Common myeloid progenitor, CD34-positive (primary cell): Measurements from ENCODE around the gene GCSH.
"Not testable (repeated sequence)": the region's sequence is repeated elsewhere in the genome, so short reads cannot be mapped to it uniquely, and the experiment has no call there.

Experiments used
- CTCF ChIA-PET: fragments of 350-600 bp; sonication (Branson Sonifier 250); formaldehyde crosslinking; loops from one replicate; lab custom pipeline; 2021; ENCODE audit warnings: antibody characterized with exemption; lab: Charles Lee
- POLR2A ChIA-PET: fragments of 350-600 bp; sonication (Branson Sonifier 250); formaldehyde crosslinking; loops from one replicate; lab custom pipeline; 2021; ENCODE audit warnings: antibody characterized with exemption; lab: Charles Lee
- DNase-seq, 3 donors: peaks; one replicate each; pipeline versions ENCODE4 v3.0.0 to v3.0.0-alpha.2; 2013
- H3K27ac ChIP-seq, 2 experiments: 1 replicate in 1 of 2; 2 replicates in 1 of 2; pipeline ENCODE4 v1.7.0; 2013; ENCODE audit warnings: inconsistent platforms in 2 of 2, low read length in 2 of 2, mild to moderate bottlenecking in 2 of 2, low read depth in 1 of 2, moderate library complexity in 1 of 2; ENCODE audit not compliant: severe bottlenecking in 2 of 2, insufficient read depth in 1 of 2, poor library complexity in 1 of 2
- H3K27me3 ChIP-seq, 5 experiments: replicated peaks in 2 of 5; 1 replicate in 3 of 5; 2 replicates in 2 of 5; pipeline versions ENCODE4 v1.6.1 to v1.7.0; 2013; ENCODE audit warnings: low read length in 4 of 5, mild to moderate bottlenecking in 2 of 5, moderate library complexity in 2 of 5, inconsistent platforms in 1 of 5; ENCODE audit not compliant: insufficient read depth in 5 of 5, control insufficient read depth in 4 of 5
- H3K36me3 ChIP-seq, 4 experiments: 1 replicate in 2 of 4; 2 replicates in 2 of 4; pipeline versions ENCODE4 v1.6.1 to v1.7.0; 2013; ENCODE audit warnings: low read length in 3 of 4, control low read depth in 1 of 4, mild to moderate bottlenecking in 1 of 4; ENCODE audit not compliant: control insufficient read depth in 4 of 4, insufficient read depth in 4 of 4
- H3K4me1 ChIP-seq, 4 experiments: 1 replicate in 3 of 4; 2 replicates in 1 of 4; pipeline versions ENCODE4 v1.6.1 to v1.7.1; 2013; ENCODE audit warnings: low read length in 3 of 4, mild to moderate bottlenecking in 3 of 4, control low read depth in 1 of 4, inconsistent platforms in 1 of 4, moderate library complexity in 1 of 4; ENCODE audit not compliant: control insufficient read depth in 4 of 4, insufficient read depth in 4 of 4; ENCODE audit errors: control extremely low read depth in 1 of 4
- H3K4me3 ChIP-seq, 7 experiments: 1 replicate in 4 of 7; 2 replicates in 3 of 7; pipeline versions ENCODE4 v1.5.1 to v1.7.0; 2013; ENCODE audit warnings: mild to moderate bottlenecking in 7 of 7, low read length in 6 of 7, moderate library complexity in 6 of 7, inconsistent platforms in 2 of 7, low read depth in 2 of 7, control low read depth in 1 of 7; ENCODE audit not compliant: insufficient read depth in 4 of 7, control insufficient read depth in 1 of 7; ENCODE audit errors: extremely low read depth in 1 of 7
- H3K9me3 ChIP-seq, 5 experiments: 1 replicate in 4 of 5; 2 replicates in 1 of 5; pipeline versions ENCODE4 v1.6.1 to v1.7.1; 2013; ENCODE audit warnings: low read length in 4 of 5, mild to moderate bottlenecking in 2 of 5, inconsistent platforms in 1 of 5, low read depth in 1 of 5, moderate library complexity in 1 of 5; ENCODE audit not compliant: control insufficient read depth in 4 of 5, insufficient read depth in 2 of 5; ENCODE audit errors: control extremely low read depth in 1 of 5
- WGBS: methylation state at CpG from one replicate; pipeline ENCODE4 v1.1.5; 2013; ENCODE audit not compliant: insufficient coverage; 5-methylcytosine and 5-hydroxymethylcytosine counted together

GCSH gene

DNA sequence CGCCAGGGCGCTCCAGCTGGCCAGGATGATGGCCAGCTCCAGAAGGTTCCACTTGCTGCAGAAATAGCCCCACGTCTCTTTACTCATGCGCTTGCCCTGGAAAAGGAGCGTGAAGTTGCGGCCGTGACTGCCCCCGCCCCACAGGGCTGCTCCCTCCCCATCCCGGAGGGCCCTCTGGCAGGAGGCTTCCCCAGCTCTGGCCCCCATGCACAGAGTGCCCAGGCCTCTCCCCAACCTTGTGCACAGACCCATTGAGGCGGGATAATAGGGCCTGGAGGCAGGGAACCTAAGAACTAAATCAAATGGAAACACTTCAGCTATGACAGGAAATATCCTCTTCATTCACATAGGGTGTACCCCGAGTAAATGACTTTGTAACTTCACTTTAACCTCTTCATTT lies 21.2 kb upstream of the GCSH start:
- no peak overlapping the region for H3K27ac ChIP-seq
- H3K27me3 ChIP-seq, result peaks cover 0 to 3% (median 2%) of the 10 kb centered on the region in 5 experiments
- no peaks in the 10 kb centered on the region for H3K36me3 ChIP-seq
- DNase-seq, result no peak
- no peaks in the 10 kb centered on the region for H3K9me3 ChIP-seq
- 68% methylated on average over 11 of the region's 11 CpGs for WGBS
- CTCF ChIA-PET, result no interaction called here
- POLR2A ChIA-PET, result no interaction called here
- no peaks in the 10 kb centered on the region for H3K4me1 ChIP-seq
- no peak overlapping the region for H3K4me3 ChIP-seq

DNA sequence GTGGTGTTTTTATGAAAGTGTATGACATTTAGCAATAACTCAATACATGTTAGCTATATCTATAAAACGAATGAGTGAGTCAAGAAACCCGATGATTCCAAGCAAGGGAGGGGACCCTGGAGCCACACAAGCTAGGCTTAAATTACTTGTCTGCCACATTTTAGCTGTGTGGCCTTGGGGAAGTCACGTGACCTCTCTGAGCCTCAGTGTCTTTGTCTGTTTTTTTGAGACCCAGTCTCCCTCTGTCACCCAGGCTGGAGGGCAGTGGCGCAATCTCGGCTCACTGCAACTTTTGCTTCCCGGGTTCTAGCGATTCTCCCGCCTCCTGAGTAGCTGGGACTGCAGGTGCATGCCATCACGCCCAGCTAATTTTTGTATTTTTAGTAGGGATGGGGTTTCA lies 20.1 kb upstream of the GCSH start:
- H3K27me3 ChIP-seq, result peaks cover 0 to 3% (median 2%) of the 10 kb centered on the region in 5 experiments
- 74% methylated on average over 3 of the region's 9 CpGs for WGBS
- H3K27ac ChIP-seq, result no peak overlapping the region
- no peaks in the 10 kb centered on the region for H3K4me1 ChIP-seq
- CTCF ChIA-PET, result no interaction called here
- no peaks in the 10 kb centered on the region for H3K9me3 ChIP-seq
- POLR2A ChIA-PET, result no interaction called here
- no peak for DNase-seq
- H3K4me3 ChIP-seq, result no peak overlapping the region
- no peaks in the 10 kb centered on the region for H3K36me3 ChIP-seq

DNA sequence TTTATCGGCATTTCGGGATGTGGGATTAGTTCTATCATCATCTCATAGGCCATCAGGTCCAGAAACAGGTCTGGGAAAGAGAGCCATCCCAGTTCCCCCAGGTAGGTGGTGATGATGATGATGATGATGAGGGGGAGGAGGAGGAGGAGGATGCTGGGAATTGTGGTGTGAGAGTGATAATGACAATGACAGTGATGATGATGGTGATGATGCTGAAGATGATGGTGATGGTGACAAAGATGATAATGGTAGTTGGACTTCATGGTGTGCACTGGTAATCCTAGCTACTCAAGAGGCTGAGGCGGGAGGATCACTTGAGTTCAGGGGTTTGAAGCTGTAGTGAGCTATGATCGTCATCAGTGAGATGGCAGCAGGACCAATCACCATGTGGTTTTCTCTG lies 16.3 kb upstream of the GCSH start:
- no peaks in the 10 kb centered on the region for H3K4me1 ChIP-seq
- 100% methylated on average over 1 of the region's 4 CpGs for WGBS
- H3K27ac ChIP-seq, result no peak overlapping the region
- POLR2A ChIA-PET, result no interaction called here
- H3K36me3 ChIP-seq, result no peaks in the 10 kb centered on the region
- H3K4me3 ChIP-seq, result no peak overlapping the region
- CTCF ChIA-PET, result interaction anchor here (0.6 kb wide), 1 partner anchor 106 kb away, joined by 3 read pairs; the partner anchor contains the start of genes CENPN and CMC2
- DNase-seq, result no peak
- peaks cover 0 to 3% (median 0%) of the 10 kb centered on the region in 5 experiments for H3K27me3 ChIP-seq
- H3K9me3 ChIP-seq, result no peaks in the 10 kb centered on the region

DNA sequence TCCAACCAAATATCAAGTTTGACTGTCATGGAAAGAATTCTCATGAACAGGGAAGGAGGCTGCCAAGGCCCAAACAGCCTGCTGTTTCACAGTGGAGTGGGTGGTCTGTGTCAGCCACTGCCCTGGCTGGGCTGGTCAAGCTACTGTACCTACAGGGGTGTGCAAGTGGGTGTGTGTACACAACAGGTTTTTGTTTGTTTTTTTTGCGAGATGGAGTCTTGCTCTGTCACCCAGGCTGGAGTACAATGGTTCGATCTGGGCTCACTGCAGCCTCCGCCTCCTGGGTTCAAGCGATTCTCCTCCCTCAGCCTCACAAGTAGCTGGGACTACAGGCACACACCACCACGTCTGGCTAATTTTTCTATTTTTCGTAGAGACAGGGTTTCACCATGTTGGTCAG lies 13.1 kb upstream of the GCSH start:
- H3K27me3 ChIP-seq, H3K27ac ChIP-seq, H3K36me3 ChIP-seq, POLR2A ChIA-PET, CTCF ChIA-PET, H3K9me3 ChIP-seq, H3K4me1 ChIP-seq, DNase-seq, H3K4me3 ChIP-seq: not testable (repeated sequence)
- WGBS, result 98% methylated on average over 6 of the region's 6 CpGs

DNA sequence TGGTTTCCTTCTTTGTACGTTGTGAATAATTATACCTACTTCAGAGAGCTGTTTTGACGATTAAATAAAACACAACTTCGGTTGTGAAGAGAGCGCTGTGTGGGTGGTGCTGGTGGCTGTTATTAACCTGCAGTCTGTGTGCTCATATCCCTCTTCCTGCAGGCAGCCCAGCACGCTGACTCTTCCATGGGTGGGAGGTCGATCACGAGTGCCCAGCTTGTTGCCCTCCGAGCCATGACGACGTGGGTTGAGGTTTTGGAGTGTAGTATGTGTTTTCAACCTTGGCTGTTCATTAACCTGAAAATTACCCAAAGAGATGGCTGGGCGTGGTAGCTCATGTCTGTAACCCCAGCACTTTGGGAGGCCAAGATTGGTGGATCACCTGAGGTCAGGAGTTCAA lies 11.3 kb upstream of the GCSH start:
- no peaks in the 10 kb centered on the region for H3K36me3 ChIP-seq

DNA sequence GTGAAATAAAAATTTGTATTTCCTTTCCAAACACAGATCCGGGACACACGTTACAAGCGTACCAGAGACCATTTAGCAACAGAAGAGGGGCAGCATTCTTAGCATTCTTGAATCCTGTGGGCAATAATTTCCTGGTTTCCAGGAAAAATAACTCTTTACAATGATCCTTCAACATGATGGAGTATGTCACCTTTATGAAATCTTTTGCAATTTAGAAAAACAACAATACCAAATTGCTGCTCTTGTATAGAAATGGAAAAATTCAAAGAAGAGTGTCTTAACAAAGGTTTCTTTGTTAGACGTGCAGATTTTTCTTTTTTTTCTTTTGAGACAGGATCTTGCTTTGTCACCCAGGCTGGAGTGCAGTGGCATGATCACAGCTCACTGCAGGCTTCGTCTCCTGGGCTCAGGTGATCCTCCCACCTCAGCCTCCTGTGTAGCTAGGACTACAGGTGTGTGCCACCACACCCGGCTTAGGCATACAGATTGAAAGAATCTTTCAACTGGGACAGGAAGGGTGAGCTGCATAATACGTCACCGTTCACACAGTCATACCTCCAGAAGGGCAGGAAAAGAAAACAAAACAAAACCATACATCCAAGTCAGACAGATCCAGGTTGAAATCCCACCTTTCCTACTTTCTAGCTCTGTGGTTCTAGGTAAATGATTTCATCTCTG lies 10.8 kb upstream of the GCSH start:
- no peaks in the 10 kb centered on the region for H3K4me1 ChIP-seq
- no peak for DNase-seq
- WGBS, result 79% methylated on average over 5 of the region's 8 CpGs
- ChIA-PET POLR2A (no interaction called here), CTCF (no interaction called here)
- H3K9me3 ChIP-seq, result no peaks in the 10 kb centered on the region
- H3K36me3 ChIP-seq, result no peaks in the 10 kb centered on the region
- no peaks in the 10 kb centered on the region for H3K27me3 ChIP-seq
- H3K4me3 ChIP-seq, result no peak overlapping the region
- H3K27ac ChIP-seq, result no peak overlapping the region

More for the DNA sequence above, 11.3 kb upstream of the GCSH start:
- DNase-seq, result no peak
- CTCF ChIA-PET, result no interaction called here
- Histone ChIP-seq H3K9me3 (no peaks in the 10 kb centered on the region), H3K4me3 (no peak overlapping the region), H3K27ac (no peak overlapping the region), H3K27me3 (no peaks in the 10 kb centered on the region), H3K4me1 (no peaks in the 10 kb centered on the region)
- POLR2A ChIA-PET, result no interaction called here
- 82% methylated on average over 3 of the region's 11 CpGs for WGBS

DNA sequence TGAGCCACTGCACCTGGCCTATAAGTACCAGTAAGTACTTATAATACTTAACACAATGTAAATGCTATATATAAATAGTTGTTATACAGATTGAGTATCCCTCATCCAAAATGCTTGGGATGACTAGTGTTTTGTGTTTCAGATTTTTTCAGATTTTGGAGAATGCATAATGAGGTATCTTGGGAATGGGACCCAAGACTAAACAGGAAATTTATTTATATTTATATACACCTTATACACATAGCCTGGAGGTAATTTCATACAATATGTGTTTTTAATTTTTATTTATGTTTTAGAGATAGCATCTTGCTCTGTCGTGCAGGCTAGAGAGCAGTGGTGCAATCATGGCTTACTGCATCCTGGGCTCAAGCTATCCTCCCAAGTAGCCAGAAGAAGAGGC lies 9.8 kb upstream of the GCSH start:
- no peak overlapping the region for H3K27ac ChIP-seq
- H3K4me3 ChIP-seq, result no peak overlapping the region
- 100% methylated on average over 1 of the region's 1 CpG for WGBS
- ChIA-PET POLR2A (no interaction called here), CTCF (no interaction called here)
- H3K9me3 ChIP-seq, result no peaks in the 10 kb centered on the region
- no peaks in the 10 kb centered on the region for H3K27me3 ChIP-seq
- DNase-seq, result no peak
- H3K36me3 ChIP-seq, result no peaks in the 10 kb centered on the region
- H3K4me1 ChIP-seq, result no peaks in the 10 kb centered on the region
